ENCODE results near the gene FAM151B. TPM values are rescaled to one million over a fixed set of nuclear protein-coding genes. Genes with fewer than 3 reads are reported as not detected.

Gene FAM151B
- total and polyA plus RNA-seq, 2 of the 8 experiments (the other 6 are each of a cell fraction or from before 2014, with no cell fraction given), result 0.62 to 1.1 TPM

DNA sequence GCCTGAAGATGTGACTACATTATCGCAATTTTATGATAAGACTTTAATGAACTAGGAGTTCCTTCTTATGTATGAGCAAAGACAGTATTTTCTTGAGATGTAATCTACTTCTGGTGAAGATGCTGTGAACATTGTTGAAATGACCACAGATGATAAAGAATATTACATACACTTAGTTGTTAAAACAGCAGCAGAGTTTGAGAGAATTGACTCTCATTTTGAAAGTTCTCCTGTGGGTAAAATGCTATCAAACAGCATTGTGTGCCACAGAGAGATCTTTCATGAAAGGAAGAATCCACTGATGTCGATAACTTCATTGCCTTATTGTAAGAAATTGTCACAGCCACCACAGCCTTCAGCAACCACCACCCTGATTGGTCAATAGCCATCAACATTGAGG, 8.0 kb downstream of the FAM151B start:
- H2BK120ac ChIP-seq (replicated peaks; ENCODE audit: low read depth, low read length), result peak overlapping the region; percentile 47
- H3K9me3 ChIP-seq (ENCODE audit: insufficient read depth in 2 of 2, low read depth in 1 of 2, low read length in 1 of 2), result no peaks in the 10 kb centered on the region
- no peaks in the 10 kb centered on the region for H3K36me3 ChIP-seq (ENCODE audit: control insufficient read depth in 2 of 4, insufficient read depth in 4 of 4, low read length in 3 of 4)
- no peak overlapping the region for H4K8ac ChIP-seq (ENCODE audit: extremely low read depth, insufficient read depth, low read length)
- no peak overlapping the region for H3K4me2 ChIP-seq (ENCODE audit: insufficient read depth in 1 of 2, low read depth in 2 of 2, low read length in 2 of 2)
- H4K5ac ChIP-seq (ENCODE audit: insufficient read length, low read depth, low read length), result no peak overlapping the region
- no peak overlapping the region for H3K27ac ChIP-seq (ENCODE audit: low read depth, low read length)
- no peak for FAIRE-seq
- H3K79me1 ChIP-seq (ENCODE audit: low read depth, low read length), result no peaks in the 10 kb centered on the region
- no peak overlapping the region for H3K4ac ChIP-seq (replicated peaks; ENCODE audit: insufficient read length, low read depth, low read length)
- no peak overlapping the region; the same call in 1 of the 2 replicates for H2BK5ac ChIP-seq (ENCODE audit: low read depth, low read length)
- peaks cover 0 to 18% (median 10%) of the 10 kb centered on the region in 4 experiments; a peak in 4 of 7 replicates for H3K4me1 ChIP-seq (replicated peaks in 1 of 4; ENCODE audit: control insufficient read depth in 3 of 4, insufficient read depth in 4 of 4, low read length in 3 of 4)
- H3K27me3 ChIP-seq (replicated peaks in 1 of 4; ENCODE audit: control insufficient read depth in 3 of 4, extremely low read depth in 1 of 4, insufficient read depth in 3 of 4, low read length in 3 of 4), result no peaks in the 10 kb centered on the region
- no peak overlapping the region for H2BK20ac ChIP-seq (ENCODE audit: low read length)
- ChIA-PET CTCF (ENCODE audit: partially characterized antibody) (interaction anchor here (0.7 to 1.0 kb wide), 2 partner anchors 13 to 143 kb away, joined by 3 read pairs; no protein-coding TSS in a partner anchor), POLR2A (ENCODE audit: partially characterized antibody) (interaction anchor here (0.6 kb wide), 1 partner anchor 173 kb away, joined by 4 read pairs; no protein-coding TSS in a partner anchor)
- no peak overlapping the region for H3K18ac ChIP-seq (ENCODE audit: extremely low read depth, low read length)
- no peaks in the 10 kb centered on the region for H3K23me2 ChIP-seq (ENCODE audit: low read depth, low read length)
- no peak overlapping the region for H3K14ac ChIP-seq (ENCODE audit: insufficient read length)
- H3K4me3 ChIP-seq (ENCODE audit: extremely low read depth in 1 of 4, insufficient read depth in 2 of 4, low read depth in 3 of 4, low read length in 4 of 4), result no peak overlapping the region
- no peak overlapping the region for H2AK5ac ChIP-seq (ENCODE audit: low read depth, low read length)
- H3K56ac ChIP-seq (replicated peaks; ENCODE audit: insufficient read length, low read depth, low read length), result no peak overlapping the region
- H4K91ac ChIP-seq (replicated peaks; ENCODE audit: insufficient read length, low read length), result no peak overlapping the region
- H3K9ac ChIP-seq (replicated peaks in 1 of 4; ENCODE audit: extremely low read depth in 1 of 4, low read depth in 3 of 4, low read length in 3 of 4), result no peak overlapping the region
- H4K20me1 ChIP-seq (replicated peaks in 1 of 2; ENCODE audit: control insufficient read depth in 1 of 2, insufficient read depth in 2 of 2, low read length in 2 of 2), result no peaks in the 10 kb centered on the region
- no peak overlapping the region for H3K23ac ChIP-seq (ENCODE audit: insufficient read length)
- no peak for DNase-seq (ENCODE audit: low read depth in 1 of 2, low spot score in 2 of 2)
- no peak overlapping the region for H2BK15ac ChIP-seq (ENCODE audit: low read length)
- H3K79me2 ChIP-seq (ENCODE audit: control insufficient read depth in 1 of 2, insufficient read depth in 2 of 2, low read length in 2 of 2), result no peaks in the 10 kb centered on the region
- H2BK12ac ChIP-seq (ENCODE audit: low read depth, low read length), result no peak overlapping the region; the same call in 1 of the 2 replicates
- WGBS, 2 experiments (ENCODE audit: extremely low coverage in 1 of 2, insufficient coverage in 1 of 2, insufficient read length in 1 of 2, insufficient replicate concordance in 2 of 2, low coverage in 1 of 2, low lambda C conversion rate in 2 of 2, missing lambda C conversion rate in 1 of 2), result 86% methylated on average over 2 of the region's 2 CpGs; no CpG with 5 or more reads in 1 of the 2 experiments
- H2AFZ ChIP-seq (ENCODE audit: low read length), result no peak overlapping the region
- no peak for TF ChIP-seq ASH2L (IDR thresholded peaks at IDR 0.05; ENCODE audit: low read length)
- no peak for TF ChIP-seq SAP30 (IDR thresholded peaks at IDR 0.05; ENCODE audit: insufficient read depth, insufficient replicate concordance, low read length)
- no peak for TF ChIP-seq PHF8 (conservative IDR thresholded peaks at IDR 0.05; ENCODE audit: low read depth, low read length)
- no peak for TF ChIP-seq RFX5 (IDR thresholded peaks at IDR 0.05; ENCODE audit: borderline replicate concordance, low read depth, low read length)
- no peak for TF ChIP-seq RNF2 (IDR thresholded peaks at IDR 0.05; ENCODE audit: borderline replicate concordance, low read depth, low read length, missing control alignments, poor library complexity, severe bottlenecking)
- TF ChIP-seq BRCA1 (IDR thresholded peaks at IDR 0.05; ENCODE audit: low read depth, low read length), result no peak
- TF ChIP-seq CHD1 (IDR thresholded peaks at IDR 0.05; ENCODE audit: low read depth, low read length), result no peak
- TF ChIP-seq EZH2 (IDR thresholded peaks at IDR 0.05; ENCODE audit: low read depth, low read length, severe bottlenecking), result no peak
- no peak for TF ChIP-seq YY1 (IDR thresholded peaks at IDR 0.05; ENCODE audit: low read depth, low read length)
- no peak for TF ChIP-seq POLR2A (IDR thresholded peaks at IDR 0.05; ENCODE audit: control extremely low read depth in 1 of 2, low read depth in 2 of 2, low read length in 2 of 2)
- TF ChIP-seq RXRA (IDR thresholded peaks at IDR 0.05; ENCODE audit: insufficient read depth, low read depth, low read length), result no peak
- TF ChIP-seq RAD21 (IDR thresholded peaks at IDR 0.05 in 1 of 2, conservative IDR thresholded peaks at IDR 0.05 in 1 of 2; ENCODE audit: low read depth in 2 of 2, low read length in 2 of 2), result no peak
- TF ChIP-seq KDM1A (IDR thresholded peaks at IDR 0.05; ENCODE audit: borderline replicate concordance, low read length), result no peak
- TF ChIP-seq BCL11A (IDR thresholded peaks at IDR 0.05; ENCODE audit: low read depth in 2 of 2, low read length in 2 of 2), result no peak
